ENCODE results near the gene TFCP2.
A peak's percentile ranks its signal among the peaks of the same experiment; 100 is the strongest.
"Not testable (repeated sequence)": the region's sequence is repeated elsewhere in the genome, so short reads cannot be mapped to it uniquely, and the experiment has no call there.

Gene TFCP2

GRCh38 chr12:51082561-51083125 lies 90.3 kb downstream of the TFCP2 start:
- Histone ChIP-seq H3K36me3 (ENCODE audit: insufficient read depth, low read length) (no peaks in the 10 kb centered on the region), H3K79me2 (ENCODE audit: insufficient read depth, low read length) (peaks cover 41% of the 10 kb centered on the region), H3K9ac (ENCODE audit: low read depth, low read length, poor library complexity, severe bottlenecking) (peak overlapping the region; percentile 99), H3K4me1 (ENCODE audit: insufficient read depth, low read length, poor library complexity, severe bottlenecking) (peaks cover 36% of the 10 kb centered on the region), H2AFZ (ENCODE audit: low read length) (peak overlapping the region; percentile 76), H3K4me2 (ENCODE audit: low read depth, low read length, poor library complexity, severe bottlenecking) (peak overlapping the region; percentile 97), H3K9me2 (replicated peaks; ENCODE audit: low read depth, low read length) (no peaks in the 10 kb centered on the region), H3K27me3 (ENCODE audit: insufficient read depth, low read length, poor library complexity, severe bottlenecking) (peaks cover 5% of the 10 kb centered on the region), H3K9me3 (ENCODE audit: insufficient read depth, low read depth, low read length) (no peaks in the 10 kb centered on the region), H3K4me3 (ENCODE audit: low read length, poor library complexity, severe bottlenecking) (peak overlapping the region; percentile 99), H3F3A (ENCODE audit: low read depth) (peaks cover 4% of the 10 kb centered on the region; the same call in 1 of the 2 replicates), H4K20me1 (ENCODE audit: insufficient read depth, low read length, poor library complexity, severe bottlenecking) (peaks cover 24% of the 10 kb centered on the region)
- TF ChIP-seq EZH2phosphoT487 (IDR thresholded peaks at IDR 0.05; ENCODE audit: borderline replicate concordance) (no peak), CTCF (conservative IDR thresholded peaks at IDR 0.05; ENCODE audit: low read length) (no peak)

GRCh38 chr12:51081421-51081820 lies 91.5 kb downstream of the TFCP2 start:
- peaks cover 48% of the 10 kb centered on the region for H3K4me1 ChIP-seq (ENCODE audit: insufficient read depth, low read length, poor library complexity, severe bottlenecking)
- no peaks in the 10 kb centered on the region for H3K9me3 ChIP-seq (ENCODE audit: insufficient read depth, low read depth, low read length)
- H3K9ac ChIP-seq (ENCODE audit: low read depth, low read length, poor library complexity, severe bottlenecking): peak overlapping the region; percentile 99
- H3K4me3 ChIP-seq (ENCODE audit: low read length, poor library complexity, severe bottlenecking): peak overlapping the region; percentile 99
- H3K27me3 ChIP-seq (ENCODE audit: insufficient read depth, low read length, poor library complexity, severe bottlenecking): peaks cover 5% of the 10 kb centered on the region
- peaks cover 27% of the 10 kb centered on the region for H4K20me1 ChIP-seq (ENCODE audit: insufficient read depth, low read length, poor library complexity, severe bottlenecking)
- peak overlapping the region; percentile 97 for H3K4me2 ChIP-seq (ENCODE audit: low read depth, low read length, poor library complexity, severe bottlenecking)
- H3K36me3 ChIP-seq (ENCODE audit: insufficient read depth, low read length): no peaks in the 10 kb centered on the region
- TF ChIP-seq EZH2phosphoT487 (IDR thresholded peaks at IDR 0.05; ENCODE audit: borderline replicate concordance): no peak
- no peak for TF ChIP-seq CTCF (conservative IDR thresholded peaks at IDR 0.05; ENCODE audit: low read length)
- no peak overlapping the region for H2AFZ ChIP-seq (ENCODE audit: low read length)
- H3F3A ChIP-seq (ENCODE audit: low read depth): peaks cover 4% of the 10 kb centered on the region; the same call in 1 of the 2 replicates
- H3K9me2 ChIP-seq (replicated peaks; ENCODE audit: low read depth, low read length): no peaks in the 10 kb centered on the region
- peaks cover 53% of the 10 kb centered on the region for H3K79me2 ChIP-seq (ENCODE audit: insufficient read depth, low read length)

GRCh38 chr12:51080136-51080535 lies 92.8 kb downstream of the TFCP2 start:
- Histone ChIP-seq H3K9me2 (replicated peaks; ENCODE audit: low read depth, low read length) (no peaks in the 10 kb centered on the region), H3K36me3 (ENCODE audit: insufficient read depth, low read length) (0 out of 2 replicates have a peak, but pooled peaks cover 3% of the 10 kb centered on the region), H3K4me1 (ENCODE audit: insufficient read depth, low read length, poor library complexity, severe bottlenecking) (peaks cover 58% of the 10 kb centered on the region), H3K4me2 (ENCODE audit: low read depth, low read length, poor library complexity, severe bottlenecking) (peak overlapping the region; percentile 58), H3K9me3 (ENCODE audit: insufficient read depth, low read depth, low read length) (no peaks in the 10 kb centered on the region), H2AFZ (ENCODE audit: low read length) (no peak overlapping the region), H3K4me3 (ENCODE audit: low read length, poor library complexity, severe bottlenecking) (peak overlapping the region; percentile 47), H3K27me3 (ENCODE audit: insufficient read depth, low read length, poor library complexity, severe bottlenecking) (peaks cover 5% of the 10 kb centered on the region), H4K20me1 (ENCODE audit: insufficient read depth, low read length, poor library complexity, severe bottlenecking) (peaks cover 31% of the 10 kb centered on the region), H3K9ac (ENCODE audit: low read depth, low read length, poor library complexity, severe bottlenecking) (peak overlapping the region; percentile 12), H3F3A (ENCODE audit: low read depth) (peaks cover 4% of the 10 kb centered on the region; the same call in 1 of the 2 replicates), H3K79me2 (ENCODE audit: insufficient read depth, low read length) (peaks cover 66% of the 10 kb centered on the region)
- TF ChIP-seq CTCF (conservative IDR thresholded peaks at IDR 0.05; ENCODE audit: low read length) (no peak), EZH2phosphoT487 (IDR thresholded peaks at IDR 0.05; ENCODE audit: borderline replicate concordance) (no peak)

DNA sequence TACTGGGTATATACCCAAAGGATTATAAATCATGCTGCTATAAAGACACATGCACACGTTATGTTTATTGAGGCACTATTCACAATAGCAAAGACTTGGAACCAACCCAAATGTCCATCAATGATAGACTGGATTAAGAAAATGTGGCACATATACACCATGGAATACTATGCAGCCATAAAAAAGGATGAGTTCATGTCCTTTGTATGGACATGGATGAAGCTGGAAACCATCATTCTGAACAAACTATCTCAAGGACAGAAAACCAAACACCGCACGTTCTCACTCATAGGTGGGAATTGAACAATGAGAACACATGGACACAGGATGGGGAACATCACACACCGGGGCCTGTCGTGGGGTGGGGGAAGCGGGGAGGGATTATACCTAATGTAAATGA lies 94.1 kb downstream of the TFCP2 start:
- peak overlapping the region; percentile 4 for H3K4me2 ChIP-seq (ENCODE audit: low read depth, low read length, poor library complexity, severe bottlenecking)
- H3K4me1 ChIP-seq (ENCODE audit: insufficient read depth, low read length, poor library complexity, severe bottlenecking): peaks cover 58% of the 10 kb centered on the region
- not testable (repeated sequence) for H3K9ac ChIP-seq (ENCODE audit: low read depth, low read length, poor library complexity, severe bottlenecking); H3K4me3 ChIP-seq (ENCODE audit: low read length, poor library complexity, severe bottlenecking); H3F3A ChIP-seq (ENCODE audit: low read depth); H3K9me3 ChIP-seq (ENCODE audit: insufficient read depth, low read depth, low read length); H2AFZ ChIP-seq (ENCODE audit: low read length); H3K27me3 ChIP-seq (ENCODE audit: insufficient read depth, low read length, poor library complexity, severe bottlenecking); H3K9me2 ChIP-seq (replicated peaks; ENCODE audit: low read depth, low read length); H3K36me3 ChIP-seq (ENCODE audit: insufficient read depth, low read length)
- peaks cover 74% of the 10 kb centered on the region for H3K79me2 ChIP-seq (ENCODE audit: insufficient read depth, low read length)
- peaks cover 31% of the 10 kb centered on the region for H4K20me1 ChIP-seq (ENCODE audit: insufficient read depth, low read length, poor library complexity, severe bottlenecking)

DNA sequence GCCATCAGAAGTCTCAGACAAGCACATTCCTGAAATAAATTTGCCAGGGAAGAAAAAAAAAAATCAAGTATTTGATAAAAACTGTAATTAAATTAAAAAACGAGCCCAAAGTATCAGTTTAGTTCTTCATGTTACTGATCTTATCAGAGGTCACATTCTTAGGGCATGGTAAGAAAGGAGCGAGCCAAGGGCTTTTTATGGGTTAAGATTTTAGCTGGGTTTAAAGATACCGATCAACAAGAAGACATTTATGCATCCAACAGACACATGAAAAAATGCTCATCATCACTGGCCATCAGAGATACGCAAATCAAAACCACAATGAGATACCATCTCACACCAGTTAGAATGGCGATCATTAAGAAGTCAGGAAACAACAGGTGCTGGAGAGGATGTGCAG lies 94.6 kb downstream of the TFCP2 start:
- not testable (repeated sequence) for H3F3A ChIP-seq (ENCODE audit: low read depth); H3K9me3 ChIP-seq (ENCODE audit: insufficient read depth, low read depth, low read length); H3K36me3 ChIP-seq (ENCODE audit: insufficient read depth, low read length); H3K9me2 ChIP-seq (replicated peaks; ENCODE audit: low read depth, low read length); H3K27me3 ChIP-seq (ENCODE audit: insufficient read depth, low read length, poor library complexity, severe bottlenecking); H2AFZ ChIP-seq (ENCODE audit: low read length)
- Histone ChIP-seq H3K79me2 (ENCODE audit: insufficient read depth, low read length) (peaks cover 74% of the 10 kb centered on the region), H3K4me2 (ENCODE audit: low read depth, low read length, poor library complexity, severe bottlenecking) (peak overlapping the region; percentile 65), H3K9ac (ENCODE audit: low read depth, low read length, poor library complexity, severe bottlenecking) (peak overlapping the region; percentile 39), H3K4me3 (ENCODE audit: low read length, poor library complexity, severe bottlenecking) (peak overlapping the region; percentile 44), H4K20me1 (ENCODE audit: insufficient read depth, low read length, poor library complexity, severe bottlenecking) (peaks cover 31% of the 10 kb centered on the region), H3K4me1 (ENCODE audit: insufficient read depth, low read length, poor library complexity, severe bottlenecking) (peaks cover 55% of the 10 kb centered on the region)

All from Loucy (cell line).